ENCODE results near the gene PRDM12. TPM values are rescaled to one million over a fixed set of nuclear protein-coding genes. Genes with fewer than 3 reads are reported as not detected.

The PRDM12 gene
- total RNA-seq, 3 donors from 2014 or later = 0.12 TPM; not detected in 1

GRCh38 chr9:130651752-130652151, 12.6 kb upstream of the PRDM12 start:
- Histone ChIP-seq H3K4me1 (ENCODE audit: low read depth) (no peaks in the 10 kb centered on the region), H3K4me3 (no peak overlapping the region), H3K9me3 (no peaks in the 10 kb centered on the region), H3K36me3 (ENCODE audit: low read depth) (no peaks in the 10 kb centered on the region)
- no peak for TF ChIP-seq CTCF (IDR thresholded peaks at IDR 0.05)
- no peak for ATAC-seq
- intact Hi-C loops (cut with DNase I, micrococcal nuclease) = no loop called here
- DNase-seq = no peak

GRCh38 chr9:130654879-130655278, 9.5 kb upstream of the PRDM12 start:
- H3K4me1 ChIP-seq (ENCODE audit: low read depth) = no peaks in the 10 kb centered on the region
- H3K4me3 ChIP-seq = no peak overlapping the region
- H3K9me3 ChIP-seq = no peaks in the 10 kb centered on the region
- ATAC-seq (no peak), DNase-seq (no peak)
- intact Hi-C loops (cut with DNase I, micrococcal nuclease) = no loop called here
- H3K36me3 ChIP-seq (ENCODE audit: low read depth) = no peaks in the 10 kb centered on the region
- TF ChIP-seq CTCF (IDR thresholded peaks at IDR 0.05) = no peak

GRCh38 chr9:130658893-130659698, 5.3 kb upstream of the PRDM12 start:
- H3K4me1 ChIP-seq (ENCODE audit: low read depth) = peaks cover 23% of the 10 kb centered on the region
- TF ChIP-seq CTCF (IDR thresholded peaks at IDR 0.05) = no peak
- ATAC-seq (no peak), DNase-seq (no peak)
- H3K9me3 ChIP-seq = no peaks in the 10 kb centered on the region
- H3K36me3 ChIP-seq (ENCODE audit: low read depth) = no peaks in the 10 kb centered on the region
- H3K4me3 ChIP-seq = no peak overlapping the region
- intact Hi-C loops (cut with DNase I, micrococcal nuclease) = no loop called here

GRCh38 chr9:130659699-130660248, 4.6 kb upstream of the PRDM12 start:
- H3K9me3 ChIP-seq = no peaks in the 10 kb centered on the region
- no peak for ATAC-seq
- H3K4me1 ChIP-seq (ENCODE audit: low read depth) = peaks cover 27% of the 10 kb centered on the region
- intact Hi-C loops (cut with DNase I, micrococcal nuclease) = no loop called here
- H3K36me3 ChIP-seq (ENCODE audit: low read depth) = no peaks in the 10 kb centered on the region
- DNase-seq = no peak
- no peak for TF ChIP-seq CTCF (IDR thresholded peaks at IDR 0.05)
- no peak overlapping the region for H3K4me3 ChIP-seq

- ATAC-seq (no peak), DNase-seq (no peak)
- peaks cover 30% of the 10 kb centered on the region for H3K4me1 ChIP-seq (ENCODE audit: low read depth)
- intact Hi-C loops (cut with DNase I, micrococcal nuclease) = no loop called here
- TF ChIP-seq CTCF (IDR thresholded peaks at IDR 0.05) = no peak
- H3K4me3 ChIP-seq = no peak overlapping the region
- no peaks in the 10 kb centered on the region for H3K9me3 ChIP-seq
- H3K36me3 ChIP-seq (ENCODE audit: low read depth) = no peaks in the 10 kb centered on the region
These were observed 4.1 kb upstream of the PRDM12 start for GRCh38 chr9:130660326-130660682.
